Stimulated activated CD8-positive, alpha-beta memory T cell treated with anti-CD3 and anti-CD28 coated beads, Interleukin-4, amount 100 ng/mL, for 4 hours (primary cell): ENCODE data around the gene TBKBP1.
"Not testable (repeated sequence)": the region's sequence is repeated elsewhere in the genome, so short reads cannot be mapped to it uniquely, and the experiment has no call there.

Experiments used
- DNase-seq, 2 donors: peaks; one replicate each; pipeline ENCODE4 v3.0.0-alpha.2; 2020; ENCODE audit warnings: low read depth in 2 of 2, low spot score in 1 of 2

The TBKBP1 gene

GRCh38 chr17:47678196-47678595, 15.8 kb upstream of the TBKBP1 start:
- no peak for DNase-seq

- no peak for DNase-seq
Observed at GRCh38 chr17:47682138-47682537, 11.8 kb upstream of the TBKBP1 start.

- DNase-seq = not testable (repeated sequence)
Observed at GRCh38 chr17:47682727-47683126, 11.2 kb upstream of the TBKBP1 start.

GRCh38 chr17:47684025-47684424, 9.9 kb upstream of the TBKBP1 start:
- DNase-seq = no peak

- DNase-seq = no peak
Observed at GRCh38 chr17:47684535-47685193, 9.3 kb upstream of the TBKBP1 start.

- DNase-seq = no peak
Observed at GRCh38 chr17:47685556-47686275, 8.2 kb upstream of the TBKBP1 start.

DNA sequence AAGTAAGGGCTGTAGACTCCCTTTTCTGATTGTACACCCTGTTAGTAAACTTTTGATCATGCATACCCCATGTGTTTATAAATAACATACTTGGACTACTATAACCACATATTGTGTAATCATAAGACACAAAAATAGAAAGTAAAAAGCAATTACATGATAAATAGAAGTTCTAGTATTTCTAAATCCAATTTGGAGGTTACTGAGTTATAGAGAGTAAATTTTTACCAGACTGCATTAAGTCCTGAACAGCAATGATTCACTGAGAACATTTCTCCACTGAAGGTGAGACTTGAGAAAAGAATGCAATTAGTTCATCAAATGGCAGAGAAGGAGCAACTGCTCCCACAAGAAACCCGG, 7.7 kb upstream of the TBKBP1 start:
- DNase-seq = no peak

DNA sequence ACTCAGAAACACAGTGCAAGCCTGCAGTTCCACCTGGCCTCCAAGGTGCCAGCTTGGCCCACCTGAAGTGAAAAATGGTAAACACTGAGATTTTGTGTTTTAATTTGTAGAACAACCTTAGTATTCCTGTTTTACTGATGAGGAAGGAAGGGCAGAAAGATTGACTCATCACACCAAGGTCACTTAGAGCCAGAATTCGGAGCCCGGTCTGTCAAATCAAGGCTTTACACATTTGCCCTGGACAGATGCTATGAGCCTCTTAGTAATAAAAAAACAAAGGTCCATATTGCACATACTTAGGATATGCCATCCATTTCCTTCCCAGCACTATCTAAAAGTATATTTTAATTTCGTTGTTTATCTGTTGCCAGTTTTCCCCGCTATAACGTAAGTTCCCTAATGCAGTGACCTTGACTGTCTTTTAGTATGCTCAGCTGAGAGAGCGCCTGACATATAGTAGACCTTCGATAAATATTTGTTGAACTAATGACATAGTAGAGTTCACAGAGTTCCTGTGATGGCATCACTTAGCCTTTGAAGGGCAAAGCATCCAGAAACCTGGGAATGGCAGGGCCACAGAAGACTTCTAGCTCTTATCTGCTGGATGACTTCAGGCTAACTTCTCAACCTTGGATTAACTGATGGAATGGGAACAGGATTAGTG, 7.2 kb upstream of the TBKBP1 start:
- no peak for DNase-seq

- no peak for DNase-seq
Observed at GRCh38 chr17:47687328-47687690, 6.7 kb upstream of the TBKBP1 start.

- no peak for DNase-seq
Observed at GRCh38 chr17:47687748-47688147, 6.2 kb upstream of the TBKBP1 start.

- no peak for DNase-seq
Observed at GRCh38 chr17:47690121-47690520, 3.8 kb upstream of the TBKBP1 start.

DNA sequence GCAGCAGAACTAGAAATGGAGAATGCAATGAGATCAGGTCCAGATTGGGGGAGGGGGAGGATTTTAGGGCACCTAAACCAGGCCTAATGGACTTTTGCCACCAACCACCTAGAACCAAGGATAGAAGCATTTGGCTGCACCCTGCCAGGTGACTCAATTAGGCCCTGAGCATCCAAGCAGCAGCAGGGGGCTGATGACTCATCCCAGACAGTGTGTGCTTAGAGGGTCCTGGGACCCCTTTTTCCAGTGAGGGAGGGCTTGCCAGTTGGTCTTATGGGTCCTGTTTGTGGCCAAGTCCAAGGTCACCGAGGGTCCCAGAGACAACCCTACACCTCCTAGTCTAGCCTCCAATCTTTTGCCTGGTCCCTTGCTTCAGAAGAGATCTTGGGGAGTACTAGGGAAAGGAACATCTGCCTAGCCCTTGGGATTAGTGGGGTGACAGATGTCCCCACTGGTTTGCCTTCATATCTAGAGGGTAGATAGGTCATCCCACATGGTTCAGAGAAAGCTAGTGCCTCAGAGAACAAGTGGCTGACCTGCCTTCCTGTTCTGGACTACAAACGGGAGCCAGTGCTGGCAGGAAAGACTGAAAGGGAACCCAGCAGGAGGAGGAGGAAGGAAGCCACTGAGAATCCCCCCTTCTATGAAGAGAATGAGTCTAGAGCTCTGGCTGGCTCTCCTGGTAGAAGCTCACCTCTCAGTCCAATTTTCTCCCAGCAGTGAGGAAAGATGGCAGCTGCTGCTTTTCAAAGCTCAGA, 1.6 kb upstream of the TBKBP1 start:
- no peak for DNase-seq

- no peak for DNase-seq
Observed at GRCh38 chr17:47692895-47693730, 848 bp upstream of the TBKBP1 start.

DNA sequence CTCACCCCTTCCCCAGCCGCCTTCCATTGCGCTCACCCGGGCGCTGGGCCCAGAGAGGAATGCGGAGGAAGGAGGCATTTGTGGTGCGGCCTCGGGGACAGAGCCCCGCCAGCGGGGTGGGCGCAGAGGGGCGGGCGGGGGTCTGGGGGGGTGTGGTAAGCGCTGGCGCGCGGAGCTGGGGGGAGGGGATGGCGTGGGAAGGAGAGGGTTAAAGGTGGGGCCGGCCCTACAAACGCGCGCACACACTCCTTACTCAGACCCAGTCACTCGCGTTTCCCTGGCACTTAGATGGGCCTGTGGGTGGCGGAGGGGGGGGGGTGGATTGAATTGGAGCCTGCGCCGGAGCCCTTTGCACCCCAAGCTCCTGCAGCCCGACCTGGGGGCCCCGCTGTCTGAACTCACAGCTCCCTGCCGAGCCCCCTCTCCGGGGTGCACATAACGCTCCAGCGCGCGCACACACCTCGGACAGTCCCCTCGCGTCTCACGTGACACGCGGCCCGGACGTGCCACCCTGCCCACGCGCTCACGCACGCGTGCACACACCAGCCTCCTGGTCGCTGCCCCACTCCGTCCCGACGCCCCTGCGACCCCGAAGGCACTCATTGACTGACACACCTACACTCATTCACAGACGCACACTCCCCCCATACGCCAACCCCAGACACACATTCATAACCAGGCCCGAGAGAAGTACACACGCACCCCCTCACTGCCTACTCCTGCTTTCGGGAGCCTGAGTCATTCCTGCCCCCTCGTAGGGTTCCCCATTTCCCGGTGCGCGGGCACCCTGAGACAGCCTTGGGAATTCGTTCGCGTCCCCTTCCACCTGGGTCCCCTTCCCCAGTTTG, 844 bp downstream of the TBKBP1 start:
- no peak for DNase-seq

DNA sequence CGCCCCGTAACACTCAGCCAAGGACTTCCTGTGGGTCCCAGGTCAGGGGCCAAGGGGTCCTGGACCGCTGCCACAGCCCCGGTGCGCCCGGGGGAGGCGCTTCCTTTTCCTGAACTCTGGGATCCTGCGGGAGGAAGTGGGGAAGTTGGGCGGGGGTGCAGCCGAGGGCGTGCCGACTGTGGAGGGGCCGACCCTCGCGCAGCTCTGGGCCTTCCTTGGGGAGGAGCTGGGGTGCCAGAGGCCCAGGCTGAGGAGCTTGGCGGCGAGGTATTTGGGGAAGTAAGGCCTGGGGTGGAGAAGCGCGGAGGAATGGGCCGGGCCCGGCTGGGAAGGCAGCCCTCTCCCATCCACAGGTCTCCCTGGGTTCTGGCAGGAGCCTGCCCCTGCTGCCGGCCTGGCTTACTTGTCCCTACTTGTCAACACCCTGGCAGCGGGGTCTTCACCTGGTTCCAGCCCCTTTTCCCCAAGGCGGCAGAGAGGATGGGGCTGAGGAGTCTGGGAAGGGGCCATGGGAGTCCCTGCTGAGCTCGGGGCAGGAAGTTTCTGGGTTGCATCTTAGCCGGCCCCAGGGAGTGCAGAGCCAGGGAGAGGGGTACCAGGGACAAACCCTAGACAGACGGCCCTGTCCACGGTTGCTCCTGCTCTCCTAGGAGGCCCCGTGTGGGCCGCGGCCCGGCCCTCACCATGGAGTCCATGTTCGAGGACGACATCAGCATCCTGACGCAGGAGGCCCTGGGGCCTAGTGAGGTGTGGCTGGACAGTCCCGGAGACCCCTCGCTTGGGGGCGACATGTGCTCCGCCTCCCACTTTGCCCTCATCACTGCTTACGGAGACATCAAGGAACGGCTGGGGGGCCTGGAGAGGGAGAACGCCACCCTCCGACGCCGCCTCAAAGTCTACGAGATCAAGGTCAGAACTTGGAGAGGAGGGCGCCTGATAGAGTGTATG, 1.7 kb downstream of the TBKBP1 start:
- no peak for DNase-seq

DNA sequence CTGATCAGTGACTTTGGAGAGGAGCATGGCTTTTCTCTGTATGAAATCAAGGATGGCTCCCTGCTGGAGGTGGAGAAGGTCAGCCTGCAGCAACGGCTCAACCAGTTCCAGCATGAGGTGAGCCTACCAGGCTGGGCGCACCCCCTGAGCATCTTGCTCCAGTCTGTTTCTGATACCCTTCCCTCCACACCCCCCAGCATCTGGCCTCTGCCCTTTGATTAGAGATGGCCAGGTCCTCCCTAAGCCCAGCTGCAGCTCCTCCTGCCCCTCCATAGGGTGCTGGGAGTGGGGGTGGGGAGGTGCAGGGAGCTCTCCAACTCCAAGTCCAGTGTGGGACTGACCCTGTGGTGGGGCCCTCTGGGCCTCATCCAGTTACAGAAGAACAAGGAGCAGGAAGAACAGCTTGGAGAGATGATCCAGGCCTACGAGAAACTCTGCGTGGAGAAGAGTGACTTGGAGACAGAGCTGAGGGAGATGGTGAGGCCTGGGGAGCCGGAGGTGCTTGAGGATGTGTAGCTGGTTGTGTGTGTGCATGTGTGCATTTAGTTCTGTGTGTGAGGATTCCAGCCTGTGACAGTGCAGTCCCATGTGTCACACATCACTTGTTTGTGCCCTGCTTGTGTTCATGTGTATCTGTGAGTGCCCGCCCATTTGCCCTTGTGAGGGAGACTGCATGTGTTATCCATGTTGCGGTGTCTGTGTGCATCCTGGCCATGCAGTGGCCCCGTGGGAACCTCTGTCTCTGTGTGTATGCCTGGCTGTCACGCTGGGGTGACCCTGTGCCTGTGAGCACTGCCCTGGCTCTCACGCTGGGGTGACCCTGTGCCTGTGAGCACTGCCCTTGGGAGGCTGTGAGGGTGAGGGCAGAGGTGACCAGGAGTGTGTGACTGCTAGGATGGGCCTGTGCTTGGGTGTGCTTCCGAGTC, 3.0 kb downstream of the TBKBP1 start:
- no peak for DNase-seq

DNA sequence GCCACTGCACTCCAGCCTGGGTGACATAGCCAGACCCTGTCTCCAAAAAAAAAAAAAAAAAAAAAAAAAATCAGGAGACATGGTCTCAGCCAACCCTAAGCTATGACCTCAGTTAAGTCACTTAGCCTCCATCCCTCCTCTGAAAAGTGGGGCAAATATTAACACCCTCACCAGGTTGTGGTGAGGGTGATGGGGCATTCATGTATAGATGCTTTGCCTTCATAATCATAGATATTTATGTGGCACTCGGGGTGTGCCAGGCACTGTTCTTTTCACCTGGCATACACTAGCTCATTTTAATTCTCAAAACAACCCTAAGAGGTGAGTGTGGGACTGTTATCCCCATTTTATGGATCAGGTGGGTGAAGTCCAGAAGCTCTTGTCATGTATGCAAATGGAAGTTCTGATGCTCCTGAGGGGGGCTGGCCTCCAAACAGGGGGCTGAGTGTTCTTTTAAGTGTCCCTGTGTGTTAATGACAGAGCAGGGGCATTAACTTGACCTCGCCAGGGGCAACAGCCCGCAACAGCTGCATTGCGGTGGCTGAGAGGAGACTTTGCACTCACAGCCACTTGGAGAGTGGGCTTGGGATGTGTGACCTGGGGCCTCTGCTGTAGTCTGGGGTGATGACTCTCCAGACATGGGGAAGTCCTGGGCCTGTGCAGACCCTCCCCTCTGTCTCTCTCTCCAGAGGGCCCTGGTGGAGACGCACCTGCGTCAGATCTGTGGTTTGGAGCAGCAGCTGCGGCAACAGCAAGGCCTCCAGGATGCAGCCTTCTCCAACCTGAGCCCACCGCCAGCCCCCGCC, 4.1 kb downstream of the TBKBP1 start:
- DNase-seq = no peak
